Mesenchymal stem cell (in vitro differentiated cells and primary cell): Measurements from ENCODE around the gene TRPM3.

Source experiments
- DNase-seq: peaks from one replicate; pipeline ENCODE4 v3.0.0-alpha.2; 2013
- H2AFZ ChIP-seq: one replicate; pipeline ENCODE4 v1.6.1; 2013; ENCODE audit warnings: low read depth, mild to moderate bottlenecking, control low read depth, inconsistent platforms, low read length, moderate library complexity
- H2AK5ac ChIP-seq: 2 replicates; pipeline ENCODE4 v1.6.1; 2013; ENCODE audit warnings: low read length, moderate library complexity, mild to moderate bottlenecking, inconsistent platforms; ENCODE audit not compliant: severe bottlenecking
- H2BK120ac ChIP-seq: one replicate; pipeline ENCODE4 v1.6.1; 2013; ENCODE audit warnings: low read depth, mild to moderate bottlenecking, inconsistent platforms, low read length, moderate library complexity
- H2BK12ac ChIP-seq, 2 experiments: one replicate each; pipeline ENCODE4 v1.6.1; 2013; ENCODE audit warnings: inconsistent platforms in 2 of 2, low read length in 2 of 2, mild to moderate bottlenecking in 2 of 2, moderate library complexity in 2 of 2, control low read depth in 1 of 2
- H2BK15ac ChIP-seq: one replicate; pipeline ENCODE4 v1.6.1; 2013; ENCODE audit warnings: mild to moderate bottlenecking, low read depth, inconsistent platforms; ENCODE audit not compliant: poor library complexity, severe bottlenecking
- H2BK5ac ChIP-seq: 2 replicates; pipeline ENCODE4 v1.6.1; 2013; ENCODE audit warnings: low read depth, mild to moderate bottlenecking, low read length, control low read depth, inconsistent platforms; ENCODE audit not compliant: poor library complexity, severe bottlenecking
- H3K14ac ChIP-seq, 2 experiments: one replicate each; pipeline ENCODE4 v1.6.1; 2013; ENCODE audit warnings: inconsistent platforms in 2 of 2, low read length in 2 of 2, control low read depth in 1 of 2, mild to moderate bottlenecking in 1 of 2, moderate library complexity in 1 of 2
- H3K18ac ChIP-seq, 2 experiments: one replicate each; pipeline ENCODE4 v1.6.1; 2013; ENCODE audit warnings: inconsistent platforms in 2 of 2, low read length in 2 of 2, control low read depth in 1 of 2, low read depth in 1 of 2, mild to moderate bottlenecking in 1 of 2
- H3K23ac ChIP-seq, 2 experiments: one replicate each; pipeline ENCODE4 v1.6.1; 2013; ENCODE audit warnings: inconsistent platforms in 2 of 2, low read length in 2 of 2, mild to moderate bottlenecking in 2 of 2, moderate library complexity in 2 of 2, control low read depth in 1 of 2
- H3K27ac ChIP-seq: 2 replicates; pipeline ENCODE4 v1.5.1; 2013; ENCODE audit warnings: mild to moderate bottlenecking, moderate library complexity, low read length, control low read depth, inconsistent platforms; ENCODE audit not compliant: poor library complexity, severe bottlenecking
- H3K27me3 ChIP-seq, 2 experiments: 2 replicates each; pipeline versions ENCODE4 v1.6.1 to v1.7.0; 2013; ENCODE audit warnings: low read length in 2 of 2, mild to moderate bottlenecking in 2 of 2, moderate library complexity in 2 of 2, control low read depth in 1 of 2, inconsistent platforms in 1 of 2; ENCODE audit not compliant: control insufficient read depth in 1 of 2, insufficient read depth in 1 of 2
- H3K36me3 ChIP-seq, 2 experiments: 2 replicates each; pipeline versions ENCODE4 v1.6.1 to v1.7.0; 2013; ENCODE audit warnings: low read length in 2 of 2, control low read depth in 1 of 2, inconsistent platforms in 1 of 2, low read depth in 1 of 2, mild to moderate bottlenecking in 1 of 2; ENCODE audit not compliant: insufficient read depth in 2 of 2, control insufficient read depth in 1 of 2
- H3K4ac ChIP-seq, 2 experiments: one replicate each; pipeline ENCODE4 v1.6.1; 2013; ENCODE audit warnings: inconsistent platforms in 2 of 2, low read length in 2 of 2, mild to moderate bottlenecking in 2 of 2, moderate library complexity in 2 of 2, control low read depth in 1 of 2, low read depth in 1 of 2
- H3K4me1 ChIP-seq: 2 replicates; pipeline ENCODE4 v1.6.1; 2013; ENCODE audit warnings: low read depth, low read length, control low read depth; ENCODE audit not compliant: control insufficient read depth, insufficient read depth
- H3K4me2 ChIP-seq: 2 replicates; pipeline ENCODE4 v1.6.1; 2013; ENCODE audit warnings: low read length, mild to moderate bottlenecking, inconsistent platforms; ENCODE audit not compliant: poor library complexity, severe bottlenecking
- H3K4me3 ChIP-seq, 2 experiments: 2 replicates each; pipeline versions ENCODE4 v1.5.1 to v1.7.0; 2013; ENCODE audit warnings: low read length in 2 of 2, mild to moderate bottlenecking in 2 of 2, control low read depth in 1 of 2, low read depth in 1 of 2; ENCODE audit not compliant: insufficient read depth in 1 of 2
- H3K79me1 ChIP-seq: replicated peaks from 2 replicates; pipeline ENCODE4 v1.6.1; 2013; ENCODE audit warnings: mild to moderate bottlenecking, control low read depth, low read length, inconsistent platforms; ENCODE audit not compliant: poor library complexity, severe bottlenecking
- H3K9ac ChIP-seq: 2 replicates; pipeline ENCODE4 v1.7.0; 2013; ENCODE audit warnings: mild to moderate bottlenecking, low read length, moderate library complexity
- H3K9me3 ChIP-seq: 2 replicates; pipeline ENCODE4 v1.7.0; 2013; ENCODE audit warnings: mild to moderate bottlenecking, low read length; ENCODE audit not compliant: control insufficient read depth
- H4K8ac ChIP-seq: one replicate; pipeline ENCODE4 v1.6.1; 2013; ENCODE audit warnings: inconsistent platforms, mild to moderate bottlenecking, low read length, moderate library complexity
- H4K91ac ChIP-seq: one replicate; pipeline ENCODE4 v1.6.1; 2013; ENCODE audit warnings: mild to moderate bottlenecking, low read length, inconsistent platforms
- WGBS: methylation state at CpG from one replicate; pipeline ENCODE4 v1.1.7; 2013; ENCODE audit warnings: mixed read lengths; 5-methylcytosine and 5-hydroxymethylcytosine counted together

TRPM3 gene

GRCh38 chr9:70574151-70574837 lies 547.1 kb downstream of the TRPM3 start:
- H2BK12ac ChIP-seq, result peak overlapping the region; percentile 32 to 67
- DNase-seq, result peak; percentile 56
- no peak overlapping the region for H3K14ac ChIP-seq
- H3K36me3 ChIP-seq, result no peaks in the 10 kb centered on the region
- H3K27ac ChIP-seq, result no peak overlapping the region
- peak overlapping the region; percentile 41 for H3K9ac ChIP-seq
- no peak overlapping the region for H2BK15ac ChIP-seq
- no peak overlapping the region for H2AK5ac ChIP-seq
- H4K91ac ChIP-seq, result no peak overlapping the region
- no peaks in the 10 kb centered on the region for H3K27me3 ChIP-seq
- no peak overlapping the region for H2BK120ac ChIP-seq
- H3K23ac ChIP-seq, result no peak overlapping the region
- no peak overlapping the region for H4K8ac ChIP-seq
- H3K9me3 ChIP-seq, result no peaks in the 10 kb centered on the region
- H3K4me2 ChIP-seq, result no peak overlapping the region
- no peaks in the 10 kb centered on the region for H3K4me1 ChIP-seq
- no peak overlapping the region for H2AFZ ChIP-seq
- WGBS, result 42% methylated on average over 2 of the region's 2 CpGs
- no peak overlapping the region for H2BK5ac ChIP-seq
- no peaks in the 10 kb centered on the region for H3K79me1 ChIP-seq
- no peak overlapping the region for H3K4me3 ChIP-seq
- H3K18ac ChIP-seq, result peak overlapping the region in 1 of 2 experiments; percentile 19
- peak overlapping the region in 1 of 2 experiments; percentile 38 for H3K4ac ChIP-seq

GRCh38 chr9:70573308-70573707 lies 548.1 kb downstream of the TRPM3 start:
- Histone ChIP-seq H2BK120ac (no peak overlapping the region), H3K14ac (no peak overlapping the region), H3K79me1 (no peaks in the 10 kb centered on the region), H2AK5ac (no peak overlapping the region), H3K4me3 (no peak overlapping the region), H3K23ac (no peak overlapping the region), H2BK5ac (no peak overlapping the region), H2AFZ (no peak overlapping the region), H2BK15ac (no peak overlapping the region), H4K8ac (no peak overlapping the region), H3K27ac (no peak overlapping the region), H2BK12ac (no peak overlapping the region), H3K4me2 (no peak overlapping the region), H4K91ac (no peak overlapping the region), H3K9me3 (no peaks in the 10 kb centered on the region), H3K27me3 (no peaks in the 10 kb centered on the region), H3K4me1 (no peaks in the 10 kb centered on the region), H3K36me3 (no peaks in the 10 kb centered on the region), H3K4ac (no peak overlapping the region), H3K9ac (no peak overlapping the region), H3K18ac (no peak overlapping the region)
- DNase-seq, result no peak

GRCh38 chr9:70571258-70571657 lies 550.2 kb downstream of the TRPM3 start:
- no peak overlapping the region for H2BK15ac ChIP-seq
- H3K4me3 ChIP-seq, result no peak overlapping the region
- no peak overlapping the region for H2BK120ac ChIP-seq
- no peak overlapping the region for H2AK5ac ChIP-seq
- no peak overlapping the region for H3K27ac ChIP-seq
- no peak overlapping the region for H2AFZ ChIP-seq
- no peaks in the 10 kb centered on the region for H3K9me3 ChIP-seq
- H3K18ac ChIP-seq, result no peak overlapping the region
- H3K23ac ChIP-seq, result no peak overlapping the region
- H2BK5ac ChIP-seq, result no peak overlapping the region
- DNase-seq, result no peak
- H3K4me2 ChIP-seq, result no peak overlapping the region
- H3K79me1 ChIP-seq, result no peaks in the 10 kb centered on the region
- H2BK12ac ChIP-seq, result no peak overlapping the region
- H4K8ac ChIP-seq, result no peak overlapping the region
- WGBS, result 88% methylated on average over 5 of the region's 5 CpGs
- H3K14ac ChIP-seq, result no peak overlapping the region
- H3K4ac ChIP-seq, result no peak overlapping the region
- H3K4me1 ChIP-seq, result no peaks in the 10 kb centered on the region
- no peak overlapping the region for H3K9ac ChIP-seq
- H3K36me3 ChIP-seq, result no peaks in the 10 kb centered on the region
- H4K91ac ChIP-seq, result no peak overlapping the region
- no peaks in the 10 kb centered on the region for H3K27me3 ChIP-seq

- Histone ChIP-seq H2BK120ac (no peak overlapping the region), H3K4ac (no peak overlapping the region), H2AK5ac (no peak overlapping the region), H3K79me1 (no peaks in the 10 kb centered on the region), H2BK5ac (no peak overlapping the region), H3K36me3 (no peaks in the 10 kb centered on the region), H2BK15ac (no peak overlapping the region), H4K8ac (no peak overlapping the region), H3K27ac (no peak overlapping the region), H3K4me1 (no peaks in the 10 kb centered on the region), H4K91ac (no peak overlapping the region), H3K18ac (no peak overlapping the region), H3K14ac (no peak overlapping the region), H2BK12ac (no peak overlapping the region), H3K27me3 (no peaks in the 10 kb centered on the region), H3K23ac (no peak overlapping the region), H3K9me3 (no peaks in the 10 kb centered on the region), H3K4me3 (no peak overlapping the region), H2AFZ (no peak overlapping the region), H3K4me2 (no peak overlapping the region), H3K9ac (no peak overlapping the region)
- DNase-seq, result no peak
- no CpG with 5 or more reads among the region's 3 CpGs for WGBS
Observed at GRCh38 chr9:70569791-70570190, 551.6 kb downstream of the TRPM3 start.
